22Rv1 (cell line): ENCODE measurements around the gene FAAP100.

Experiments
- ZFX ChIP-seq: fragments of 450-650 bp; IDR thresholded peaks from 2 replicates; pipeline ENCODE4 v1.6.1; 2017; ENCODE audit warnings: antibody characterized with exemption, borderline replicate concordance
- TF ChIP-seq, protein P1 (sequence below): fragments of 450-650 bp; IDR thresholded peaks from 2 replicates; pipeline ENCODE4 v1.5.1; 2017; ENCODE audit warnings: mild to moderate bottlenecking

DNA sequence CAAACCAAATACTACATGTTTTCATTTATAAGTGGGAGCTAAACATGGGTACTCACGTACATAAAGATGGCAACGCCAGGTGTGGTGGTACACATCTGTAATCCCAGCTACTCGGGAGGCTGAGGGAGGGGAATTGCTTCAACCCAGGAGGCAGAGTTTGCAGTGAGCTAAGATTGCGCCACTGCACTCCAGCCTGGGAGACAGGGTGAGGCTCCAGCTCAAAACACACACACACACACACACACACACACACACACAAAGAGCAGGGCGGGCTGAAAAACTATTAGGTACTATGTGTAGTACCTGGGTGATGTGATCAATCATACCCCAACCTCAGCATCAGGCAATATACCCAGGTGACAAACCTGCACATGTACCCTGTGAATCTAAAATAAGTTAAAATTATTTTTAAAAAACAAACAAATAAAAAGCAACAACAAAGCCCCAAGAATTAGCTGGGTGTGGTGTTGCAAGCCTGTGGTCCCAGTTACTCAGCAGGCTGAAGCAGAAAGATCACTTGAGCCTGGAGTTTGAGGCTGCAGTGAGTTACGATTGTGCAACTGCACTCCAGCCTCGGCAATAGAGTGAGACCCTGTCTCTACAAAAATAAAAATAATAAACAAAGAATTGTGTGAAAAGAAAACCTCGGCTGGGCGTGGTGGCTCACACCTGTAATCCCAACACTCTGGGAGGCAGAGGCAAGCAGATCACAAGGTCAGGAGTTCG is 11.9 kb upstream of the FAAP100 start:
- TF ChIP-seq, protein P1, sequence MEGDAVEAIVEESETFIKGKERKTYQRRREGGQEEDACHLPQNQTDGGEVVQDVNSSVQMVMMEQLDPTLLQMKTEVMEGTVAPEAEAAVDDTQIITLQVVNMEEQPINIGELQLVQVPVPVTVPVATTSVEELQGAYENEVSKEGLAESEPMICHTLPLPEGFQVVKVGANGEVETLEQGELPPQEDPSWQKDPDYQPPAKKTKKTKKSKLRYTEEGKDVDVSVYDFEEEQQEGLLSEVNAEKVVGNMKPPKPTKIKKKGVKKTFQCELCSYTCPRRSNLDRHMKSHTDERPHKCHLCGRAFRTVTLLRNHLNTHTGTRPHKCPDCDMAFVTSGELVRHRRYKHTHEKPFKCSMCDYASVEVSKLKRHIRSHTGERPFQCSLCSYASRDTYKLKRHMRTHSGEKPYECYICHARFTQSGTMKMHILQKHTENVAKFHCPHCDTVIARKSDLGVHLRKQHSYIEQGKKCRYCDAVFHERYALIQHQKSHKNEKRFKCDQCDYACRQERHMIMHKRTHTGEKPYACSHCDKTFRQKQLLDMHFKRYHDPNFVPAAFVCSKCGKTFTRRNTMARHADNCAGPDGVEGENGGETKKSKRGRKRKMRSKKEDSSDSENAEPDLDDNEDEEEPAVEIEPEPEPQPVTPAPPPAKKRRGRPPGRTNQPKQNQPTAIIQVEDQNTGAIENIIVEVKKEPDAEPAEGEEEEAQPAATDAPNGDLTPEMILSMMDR, result no peak
- TF ChIP-seq ZFX, result no peak
